Activated naive CD8-positive, alpha-beta T cell (primary cell): ENCODE measurements around the gene GZF1.

ENCODE experiments used
- H3K27ac Mint-ChIP-seq: one replicate; pipeline ENCODE4 v1.8.0; 2021; ENCODE audit warnings: mixed read lengths
- H3K27me3 Mint-ChIP-seq: one replicate; pipeline ENCODE4 v1.8.0; 2021; ENCODE audit warnings: mixed read lengths
- H3K36me3 Mint-ChIP-seq: one replicate; pipeline ENCODE4 v1.8.0; 2021; ENCODE audit warnings: mixed read lengths
- H3K4me1 Mint-ChIP-seq: one replicate; pipeline ENCODE4 v1.8.0; 2021; ENCODE audit warnings: low read depth, mixed read lengths
- H3K4me3 Mint-ChIP-seq: one replicate; pipeline ENCODE4 v1.8.0; 2021; ENCODE audit warnings: mild to moderate bottlenecking, mixed read lengths
- H3K9me3 Mint-ChIP-seq: one replicate; pipeline ENCODE4 v1.8.0; 2021; ENCODE audit warnings: low read depth, mixed read lengths

GZF1 gene

DNA sequence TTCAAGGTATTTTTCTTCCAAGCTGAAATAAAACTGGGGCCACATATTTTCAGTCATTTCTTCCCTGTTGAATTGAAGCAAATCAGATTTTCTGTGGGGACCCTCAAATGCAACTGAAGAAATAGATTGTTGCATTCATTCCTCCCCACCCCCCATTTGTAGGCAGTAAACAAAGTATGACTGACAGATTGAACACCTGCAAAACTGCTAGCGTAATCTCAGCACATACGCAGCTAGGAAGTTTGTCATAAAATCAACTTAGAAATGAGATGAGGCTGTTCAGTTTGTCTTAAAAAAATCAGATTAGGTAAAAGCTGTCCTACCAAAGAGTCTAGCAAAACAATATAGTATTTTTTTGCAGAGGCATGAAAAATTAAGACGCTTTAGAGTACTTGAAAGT lies 8.9 kb downstream of the GZF1 start:
- no peak overlapping the region for H3K4me3 Mint-ChIP-seq
- H3K27ac Mint-ChIP-seq: peak overlapping the region; percentile 34
- no peaks in the 10 kb centered on the region for H3K9me3 Mint-ChIP-seq
- no peaks in the 10 kb centered on the region for H3K27me3 Mint-ChIP-seq
- peaks cover 24% of the 10 kb centered on the region for H3K4me1 Mint-ChIP-seq
- H3K36me3 Mint-ChIP-seq: peaks cover 2% of the 10 kb centered on the region

DNA sequence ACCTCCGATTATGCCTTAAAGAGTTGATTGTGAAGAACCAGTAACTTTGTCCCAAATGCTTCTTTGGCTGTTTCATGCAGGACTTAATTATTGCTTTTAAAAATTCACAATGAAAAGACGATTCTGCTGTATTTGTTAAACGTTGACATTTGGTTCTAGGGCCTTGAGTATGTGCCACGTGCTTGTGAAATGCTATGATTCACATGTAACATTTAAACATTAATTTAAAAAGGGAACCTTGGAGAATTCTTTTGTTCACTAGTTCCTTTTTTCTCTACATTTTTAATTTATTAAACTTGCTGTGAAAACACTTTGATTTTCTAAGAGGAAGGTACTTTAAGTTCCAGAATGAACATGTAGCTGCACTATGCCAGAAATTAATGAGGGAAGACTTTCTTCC lies 9.5 kb downstream of the GZF1 start:
- Mint-ChIP-seq H3K36me3 (peaks cover under 1% of the 10 kb centered on the region), H3K27me3 (no peaks in the 10 kb centered on the region), H3K4me3 (no peak overlapping the region), H3K4me1 (peaks cover 18% of the 10 kb centered on the region), H3K9me3 (no peaks in the 10 kb centered on the region), H3K27ac (no peak overlapping the region)

DNA sequence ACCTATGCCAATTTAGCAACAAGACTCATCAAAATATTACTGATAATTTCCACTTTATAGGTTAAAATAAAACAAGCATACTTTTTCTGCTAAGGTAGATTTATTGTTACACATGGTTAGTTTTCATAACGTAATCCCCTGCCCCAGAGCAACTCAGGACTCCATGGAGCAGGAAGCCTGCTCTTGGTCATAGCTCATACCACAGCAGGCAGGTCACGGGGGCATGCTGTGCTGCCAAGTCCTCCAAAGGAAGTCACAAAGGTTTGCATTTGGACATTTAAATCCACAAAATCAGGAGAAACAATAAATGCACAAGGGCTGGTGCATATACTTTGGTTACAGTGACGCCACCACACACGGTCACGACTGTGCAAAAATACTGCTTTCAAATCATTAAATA lies 12.5 kb downstream of the GZF1 start:
- peaks cover 11% of the 10 kb centered on the region for H3K36me3 Mint-ChIP-seq
- no peak overlapping the region for H3K27ac Mint-ChIP-seq
- H3K27me3 Mint-ChIP-seq: no peaks in the 10 kb centered on the region
- H3K4me1 Mint-ChIP-seq: no peaks in the 10 kb centered on the region
- no peaks in the 10 kb centered on the region for H3K9me3 Mint-ChIP-seq
- no peak overlapping the region for H3K4me3 Mint-ChIP-seq

DNA sequence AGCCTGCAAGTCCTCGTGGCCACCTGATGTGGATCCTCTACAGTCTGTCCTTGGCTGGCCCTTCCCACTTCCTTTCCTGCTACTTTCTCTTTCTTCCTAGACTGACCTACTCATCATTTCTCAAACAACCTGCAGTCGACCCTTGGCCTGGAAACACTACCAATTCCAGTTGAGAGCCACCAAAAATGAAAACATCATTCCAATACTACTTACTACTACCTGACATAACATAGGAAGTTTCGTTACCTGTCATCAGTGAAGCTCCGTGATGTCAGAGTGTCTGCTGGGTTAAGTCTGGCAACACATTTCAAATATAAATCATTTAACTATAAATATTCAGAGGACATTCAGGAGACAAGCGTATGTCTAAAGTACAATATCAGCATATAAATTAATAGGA lies 13.8 kb downstream of the GZF1 start:
- Mint-ChIP-seq H3K27ac (peak overlapping the region; percentile 35), H3K4me3 (no peak overlapping the region), H3K27me3 (no peaks in the 10 kb centered on the region), H3K9me3 (no peaks in the 10 kb centered on the region), H3K4me1 (no peaks in the 10 kb centered on the region), H3K36me3 (peaks cover 11% of the 10 kb centered on the region)

DNA sequence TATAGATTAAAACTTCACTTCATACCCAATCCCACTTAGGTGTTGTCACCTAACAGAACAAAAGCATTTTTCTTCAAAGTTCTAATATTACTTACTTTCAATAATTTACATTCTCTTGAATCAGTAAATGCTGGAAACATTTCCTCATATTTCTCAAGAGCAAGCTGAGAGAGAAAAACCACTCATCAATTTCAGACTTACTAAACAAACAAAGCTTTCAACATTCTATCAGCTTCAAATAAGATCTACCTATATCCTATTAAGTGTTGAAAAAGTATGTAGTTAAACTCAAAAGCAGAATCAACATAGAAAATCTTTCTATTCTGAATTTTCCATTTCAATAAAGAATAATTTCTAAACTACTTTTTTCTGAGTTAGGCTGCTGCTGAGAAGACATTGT lies 17.8 kb downstream of the GZF1 start:
- H3K27me3 Mint-ChIP-seq: no peaks in the 10 kb centered on the region
- H3K4me3 Mint-ChIP-seq: no peak overlapping the region
- H3K4me1 Mint-ChIP-seq: no peaks in the 10 kb centered on the region
- H3K9me3 Mint-ChIP-seq: no peaks in the 10 kb centered on the region
- H3K36me3 Mint-ChIP-seq: peaks cover 25% of the 10 kb centered on the region
- no peak overlapping the region for H3K27ac Mint-ChIP-seq

DNA sequence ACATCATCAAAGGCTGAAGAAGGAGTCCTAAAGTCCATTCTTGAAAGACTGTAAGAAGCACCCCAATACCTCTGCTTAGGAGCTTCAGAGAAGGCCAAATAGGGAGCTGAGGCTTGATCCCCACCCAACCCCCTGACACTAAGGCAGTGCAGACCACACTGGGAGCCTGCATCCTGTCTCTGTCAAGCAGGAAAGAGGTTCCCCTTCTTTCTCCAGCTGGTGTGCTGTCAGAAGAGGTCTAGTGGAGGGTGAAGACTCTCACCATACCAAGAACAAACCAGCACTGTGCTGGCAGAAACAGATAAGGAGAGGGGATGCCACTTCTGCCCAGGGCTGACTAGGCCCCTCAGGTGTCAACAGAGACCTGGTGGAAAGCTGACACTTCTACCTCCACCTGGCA lies 19.9 kb downstream of the GZF1 start:
- Mint-ChIP-seq H3K27me3 (no peaks in the 10 kb centered on the region), H3K27ac (no peak overlapping the region), H3K4me3 (no peak overlapping the region), H3K4me1 (no peaks in the 10 kb centered on the region), H3K9me3 (no peaks in the 10 kb centered on the region), H3K36me3 (peaks cover 24% of the 10 kb centered on the region)

DNA sequence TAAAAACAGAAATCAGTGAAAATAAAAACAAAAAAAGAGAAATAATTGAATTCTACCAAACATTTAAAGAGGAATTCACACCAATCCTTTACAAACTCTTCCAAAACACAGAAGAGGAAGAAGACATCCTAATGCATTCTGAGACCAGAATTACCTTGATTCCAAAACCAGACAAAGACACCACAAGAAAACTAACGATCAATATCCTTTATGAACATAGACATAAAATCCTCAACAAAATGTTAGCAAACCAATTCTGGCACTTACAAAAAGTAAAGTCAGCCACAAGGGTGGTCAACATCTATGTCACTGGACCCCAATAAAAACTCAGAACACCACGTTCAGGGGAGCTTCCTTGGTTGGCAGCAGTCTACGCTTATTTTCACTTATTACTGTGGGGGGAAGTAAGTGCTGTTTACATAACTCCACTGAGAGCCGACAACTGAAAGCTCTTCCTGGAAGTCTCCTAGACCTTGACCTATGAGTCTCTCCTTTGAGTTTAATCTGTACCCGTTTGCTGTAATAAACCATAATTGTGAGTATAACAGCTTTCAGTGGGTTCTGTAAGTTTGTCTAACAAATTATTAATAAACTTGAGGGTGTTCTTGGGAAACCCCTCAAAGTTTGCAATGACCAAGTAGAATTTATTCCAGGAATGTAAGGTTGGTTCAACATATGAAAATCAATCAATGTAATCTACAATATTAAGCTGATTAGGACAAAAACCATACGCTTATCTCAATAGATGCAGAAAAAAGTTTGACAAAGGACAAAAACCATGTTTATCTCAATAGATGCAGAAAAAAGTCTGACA lies 24.5 kb downstream of the GZF1 start:
- Mint-ChIP-seq H3K36me3 (peaks cover 31% of the 10 kb centered on the region), H3K9me3 (no peaks in the 10 kb centered on the region), H3K27ac (no peak overlapping the region)

DNA sequence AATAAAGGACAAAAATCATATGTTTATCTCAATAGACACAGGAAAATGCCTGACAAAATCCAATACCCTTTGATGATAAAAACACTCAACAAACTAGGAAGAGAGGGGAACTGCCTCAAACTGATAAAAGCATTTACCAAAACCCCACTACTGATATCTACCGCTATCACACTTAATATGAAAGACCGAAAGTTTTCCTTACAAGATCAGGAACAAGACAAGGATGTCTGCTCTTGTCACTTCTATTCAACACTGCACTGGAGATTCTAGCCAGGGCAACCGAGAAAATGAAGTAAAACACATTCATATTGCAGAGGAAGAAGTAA lies 25.1 kb downstream of the GZF1 start:
- H3K9me3 Mint-ChIP-seq: no peaks in the 10 kb centered on the region
- no peak overlapping the region for H3K4me3 Mint-ChIP-seq
- no peaks in the 10 kb centered on the region for H3K4me1 Mint-ChIP-seq
- no peak overlapping the region for H3K27ac Mint-ChIP-seq
- no peaks in the 10 kb centered on the region for H3K27me3 Mint-ChIP-seq
- peaks cover 31% of the 10 kb centered on the region for H3K36me3 Mint-ChIP-seq

More for the DNA sequence above, 24.5 kb downstream of the GZF1 start:
- Mint-ChIP-seq H3K27me3 (no peaks in the 10 kb centered on the region), H3K4me1 (no peaks in the 10 kb centered on the region), H3K4me3 (no peak overlapping the region)

DNA sequence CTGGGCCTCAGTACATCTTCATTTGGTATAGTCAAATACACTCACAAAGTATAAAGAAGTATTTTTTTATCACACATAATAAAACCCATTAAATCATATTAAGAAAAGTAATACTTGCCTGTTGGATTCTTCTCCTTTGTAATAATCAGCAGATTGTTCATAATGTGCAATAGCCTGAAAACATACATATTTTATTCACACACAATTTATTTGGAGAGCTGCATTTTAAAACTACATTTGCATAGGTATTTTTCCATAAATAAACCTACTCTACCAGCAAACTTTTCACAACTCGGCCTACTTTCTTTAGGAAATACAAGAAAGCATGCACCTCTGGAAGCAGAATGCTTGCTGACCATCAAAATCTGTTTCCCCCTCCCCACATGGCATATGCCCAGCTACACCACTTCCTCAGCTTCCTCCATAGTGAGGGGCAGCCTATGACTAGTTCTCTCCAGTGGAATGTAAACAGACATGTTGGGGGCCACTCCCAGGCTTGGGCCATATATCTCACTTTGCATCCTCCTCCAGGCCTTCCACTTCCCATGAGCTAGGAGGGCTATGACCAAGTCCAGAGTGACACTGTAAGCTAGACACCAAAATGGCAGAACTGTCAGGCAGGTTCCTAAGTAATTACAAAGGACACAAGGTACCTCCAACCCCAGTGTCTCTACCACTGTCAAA lies 28.3 kb downstream of the GZF1 start:
- Mint-ChIP-seq H3K4me1 (no peaks in the 10 kb centered on the region), H3K36me3 (peaks cover 25% of the 10 kb centered on the region)

DNA sequence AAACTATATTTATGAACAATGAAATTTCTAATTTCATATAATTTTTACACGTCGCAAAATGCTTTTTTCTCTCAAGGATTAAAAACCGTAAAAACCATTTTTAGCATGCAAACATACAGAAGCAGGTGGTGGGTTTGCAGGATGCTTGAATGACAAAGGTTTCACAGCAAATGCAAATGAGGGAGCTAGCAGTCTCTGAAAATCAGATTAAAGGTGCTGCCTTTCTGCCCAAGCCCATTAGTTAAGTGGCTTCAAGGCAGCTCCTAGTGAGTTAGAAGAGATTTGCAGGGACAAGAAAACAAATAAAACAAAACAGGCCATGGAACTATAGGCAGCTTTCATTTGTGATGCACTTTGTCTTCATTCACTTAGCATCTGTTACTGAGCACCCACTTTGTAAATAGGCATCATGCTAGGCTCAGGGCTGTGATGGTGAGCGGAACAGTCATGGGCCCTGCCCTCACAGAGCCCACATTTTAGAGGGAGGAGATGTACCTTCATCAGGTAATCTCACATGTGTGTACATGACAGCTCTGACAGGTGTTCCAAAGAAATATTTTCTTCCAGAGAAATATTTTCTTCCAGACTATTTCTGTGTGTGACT lies 29.8 kb downstream of the GZF1 start:
- Mint-ChIP-seq H3K4me1 (no peaks in the 10 kb centered on the region), H3K4me3 (no peak overlapping the region), H3K36me3 (peaks cover 23% of the 10 kb centered on the region), H3K27ac (no peak overlapping the region), H3K27me3 (no peaks in the 10 kb centered on the region), H3K9me3 (no peaks in the 10 kb centered on the region)

More for the DNA sequence above, 28.3 kb downstream of the GZF1 start:
- H3K4me3 Mint-ChIP-seq: no peak overlapping the region
- H3K27me3 Mint-ChIP-seq: no peaks in the 10 kb centered on the region
- H3K9me3 Mint-ChIP-seq: no peaks in the 10 kb centered on the region
- H3K27ac Mint-ChIP-seq: no peak overlapping the region

DNA sequence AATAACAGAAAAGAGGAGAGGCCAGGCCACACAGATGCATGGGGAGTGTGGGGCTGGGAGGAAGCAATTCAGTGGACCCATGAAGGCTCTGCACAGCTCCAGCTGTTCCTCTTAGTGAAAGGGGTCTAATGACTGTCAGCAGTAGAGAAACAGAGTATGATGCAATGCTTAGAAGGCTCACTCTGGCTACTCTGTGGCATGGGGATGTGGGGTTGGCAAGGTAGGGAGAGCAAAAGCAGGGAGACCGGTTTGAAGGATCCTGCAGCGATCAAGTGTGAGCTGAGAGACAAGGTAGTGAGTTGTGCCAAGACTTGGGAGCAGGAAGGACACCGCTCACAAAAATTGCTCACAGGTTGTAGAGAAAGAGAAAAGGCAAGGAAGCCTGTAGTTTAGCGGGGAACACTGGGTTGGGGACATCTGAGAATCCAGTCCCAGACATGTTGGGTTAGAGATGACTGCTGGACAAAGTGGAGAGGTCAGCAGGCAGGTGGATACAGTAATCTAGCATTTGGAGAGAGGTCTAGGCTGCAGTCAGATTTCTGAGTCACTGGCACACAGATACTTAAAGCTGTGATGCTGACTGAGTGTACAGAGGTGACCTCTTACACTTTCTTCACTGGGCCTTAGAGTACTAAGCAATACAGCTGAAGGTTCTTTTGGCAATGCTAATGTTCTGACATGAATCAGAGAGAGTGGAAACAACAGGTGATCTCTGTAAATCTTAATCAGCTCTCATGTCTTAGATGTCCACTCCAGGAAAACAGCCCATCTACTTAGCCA lies 32.2 kb downstream of the GZF1 start:
- peaks cover 12% of the 10 kb centered on the region for H3K4me1 Mint-ChIP-seq

DNA sequence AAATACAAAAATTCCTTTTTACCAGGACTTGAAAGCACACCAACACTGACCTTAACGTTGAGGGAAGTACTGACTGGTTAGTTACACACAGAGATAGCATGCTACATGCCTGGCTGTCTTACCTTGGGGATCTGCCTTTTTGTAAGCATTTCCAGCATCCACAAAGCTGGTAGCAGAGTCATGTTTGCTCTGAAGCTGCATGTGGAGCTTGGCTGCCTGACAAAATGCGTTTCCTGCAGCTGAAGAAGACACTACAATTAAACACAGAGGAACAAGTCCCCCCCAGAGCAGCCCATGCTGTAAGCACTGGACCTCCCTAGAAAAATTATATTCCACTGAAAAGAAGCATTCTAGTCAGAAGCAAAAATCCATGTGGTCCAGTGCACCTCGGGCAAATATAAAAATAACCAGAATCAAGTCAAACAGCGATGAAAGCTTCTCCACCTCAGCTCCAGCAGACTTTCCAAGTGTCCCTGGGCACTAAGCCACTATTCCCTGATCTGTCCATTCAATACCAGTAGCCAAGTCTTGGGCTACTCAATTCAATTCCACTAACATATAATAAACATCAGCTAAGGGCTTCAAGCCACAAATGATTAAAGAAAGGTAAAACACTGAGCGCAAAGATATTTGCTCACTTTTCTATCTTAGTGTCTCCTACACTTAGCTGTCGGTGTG lies 35.1 kb downstream of the GZF1 start:
- peaks cover 13% of the 10 kb centered on the region for H3K36me3 Mint-ChIP-seq
- H3K27me3 Mint-ChIP-seq: no peaks in the 10 kb centered on the region
- H3K4me1 Mint-ChIP-seq: peaks cover 25% of the 10 kb centered on the region
- H3K9me3 Mint-ChIP-seq: no peaks in the 10 kb centered on the region
- no peak overlapping the region for H3K4me3 Mint-ChIP-seq
- no peak overlapping the region for H3K27ac Mint-ChIP-seq

More for the DNA sequence above, 32.2 kb downstream of the GZF1 start:
- H3K27ac Mint-ChIP-seq: no peak overlapping the region
- H3K9me3 Mint-ChIP-seq: no peaks in the 10 kb centered on the region
- H3K36me3 Mint-ChIP-seq: peaks cover 15% of the 10 kb centered on the region
- H3K4me3 Mint-ChIP-seq: no peak overlapping the region
- H3K27me3 Mint-ChIP-seq: no peaks in the 10 kb centered on the region

DNA sequence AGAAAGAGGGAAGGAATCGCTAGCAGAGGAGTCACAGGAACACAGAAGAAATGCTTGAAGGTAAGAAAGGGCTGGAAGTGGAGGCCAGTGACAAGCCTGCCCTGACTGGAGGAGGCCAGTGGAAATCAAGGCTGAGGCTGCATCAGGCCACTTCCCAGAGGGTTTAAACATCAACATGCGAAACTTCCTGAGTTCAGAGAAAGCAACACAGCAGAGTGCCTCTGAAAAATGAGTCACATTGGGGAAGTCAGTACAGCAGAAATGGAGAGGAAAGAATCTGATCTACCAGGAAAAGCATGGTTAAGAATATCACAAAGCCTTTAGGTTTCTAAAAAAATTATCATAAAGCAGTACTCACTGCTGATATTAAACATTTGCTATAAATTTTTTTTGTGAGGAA lies 36.0 kb downstream of the GZF1 start:
- no peaks in the 10 kb centered on the region for H3K27me3 Mint-ChIP-seq
- no peaks in the 10 kb centered on the region for H3K9me3 Mint-ChIP-seq
- peaks cover 25% of the 10 kb centered on the region for H3K4me1 Mint-ChIP-seq
- H3K4me3 Mint-ChIP-seq: no peak overlapping the region
- no peak overlapping the region for H3K27ac Mint-ChIP-seq
- peaks cover 14% of the 10 kb centered on the region for H3K36me3 Mint-ChIP-seq

DNA sequence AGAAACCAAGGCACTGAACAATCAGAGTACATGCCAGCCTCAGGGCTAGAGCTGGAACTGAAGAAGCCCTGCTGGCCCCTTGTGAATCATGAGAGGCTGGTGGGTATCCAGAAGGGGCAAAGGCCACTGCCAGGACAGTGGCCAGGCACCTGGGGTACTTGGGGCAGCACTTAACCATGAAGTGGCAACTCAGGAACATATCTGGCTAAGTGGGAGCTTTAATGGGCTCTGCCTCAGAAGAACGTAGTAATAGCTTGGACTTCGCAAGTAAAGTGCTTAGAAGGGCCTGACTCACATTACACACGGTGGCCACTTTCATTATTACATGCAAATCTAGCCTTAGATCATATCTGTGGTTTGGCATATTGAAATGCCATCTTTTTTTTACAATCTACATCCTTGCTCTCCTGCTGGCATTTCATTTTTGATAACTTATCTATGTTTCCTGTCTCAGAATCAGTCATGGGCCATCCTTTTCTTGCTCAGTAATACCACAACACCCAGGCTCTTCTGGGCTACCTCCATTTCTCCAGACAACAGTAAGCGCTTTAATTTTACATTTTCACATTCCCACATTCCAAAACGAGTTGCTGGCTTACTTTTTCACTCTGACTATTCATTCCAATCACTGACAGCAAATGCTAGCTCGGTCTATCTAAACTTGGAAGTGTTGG lies 37.7 kb downstream of the GZF1 start:
- Mint-ChIP-seq H3K27ac (no peak overlapping the region), H3K9me3 (no peaks in the 10 kb centered on the region), H3K27me3 (no peaks in the 10 kb centered on the region), H3K4me1 (peaks cover 25% of the 10 kb centered on the region), H3K36me3 (peaks cover 7% of the 10 kb centered on the region), H3K4me3 (no peak overlapping the region)
